ENCODE data around the gene HASPIN.

DNA sequence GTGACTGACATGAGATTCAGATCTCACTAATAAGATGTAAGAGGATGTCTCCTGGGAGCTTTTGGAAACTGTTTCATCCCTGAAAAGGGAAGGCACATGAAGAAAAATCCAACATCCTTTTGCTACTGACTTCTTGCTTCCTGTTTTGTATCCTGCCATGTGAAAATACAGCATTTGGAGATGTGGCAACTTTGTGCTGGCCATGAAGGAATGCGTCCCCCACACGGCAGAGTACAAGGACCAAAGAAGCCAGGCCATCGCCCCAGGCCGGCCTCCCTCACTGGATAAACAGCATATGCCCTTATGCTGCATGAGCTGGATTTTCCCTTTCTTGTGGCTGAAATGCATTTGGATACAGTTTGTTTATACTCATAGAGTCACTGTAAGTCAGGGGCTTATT is 5.5 kb upstream of the HASPIN start:
- TF ChIP-seq HNRNPL (IDR thresholded peaks at IDR 0.05; ENCODE audit: low read depth, low read length) (no peak), ZNF121 (CRISPR knock-in tag; conservative IDR thresholded peaks at IDR 0.05) (no peak), JUN (IDR thresholded peaks at IDR 0.05; ENCODE audit: borderline replicate concordance, low read depth, low read length) (no peak), JUN (CRISPR knock-in tag; IDR thresholded peaks at IDR 0.05; ENCODE audit: borderline replicate concordance) (no peak), MTA2 (IDR thresholded peaks at IDR 0.05; ENCODE audit: low read depth) (no peak)
- TF ChIP-seq, protein P1, sequence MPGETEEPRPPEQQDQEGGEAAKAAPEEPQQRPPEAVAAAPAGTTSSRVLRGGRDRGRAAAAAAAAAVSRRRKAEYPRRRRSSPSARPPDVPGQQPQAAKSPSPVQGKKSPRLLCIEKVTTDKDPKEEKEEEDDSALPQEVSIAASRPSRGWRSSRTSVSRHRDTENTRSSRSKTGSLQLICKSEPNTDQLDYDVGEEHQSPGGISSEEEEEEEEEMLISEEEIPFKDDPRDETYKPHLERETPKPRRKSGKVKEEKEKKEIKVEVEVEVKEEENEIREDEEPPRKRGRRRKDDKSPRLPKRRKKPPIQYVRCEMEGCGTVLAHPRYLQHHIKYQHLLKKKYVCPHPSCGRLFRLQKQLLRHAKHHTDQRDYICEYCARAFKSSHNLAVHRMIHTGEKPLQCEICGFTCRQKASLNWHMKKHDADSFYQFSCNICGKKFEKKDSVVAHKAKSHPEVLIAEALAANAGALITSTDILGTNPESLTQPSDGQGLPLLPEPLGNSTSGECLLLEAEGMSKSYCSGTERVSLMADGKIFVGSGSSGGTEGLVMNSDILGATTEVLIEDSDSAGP (CRISPR knock-in tag; IDR thresholded peaks at IDR 0.05) = no peak
- TF ChIP-seq, protein P2, sequence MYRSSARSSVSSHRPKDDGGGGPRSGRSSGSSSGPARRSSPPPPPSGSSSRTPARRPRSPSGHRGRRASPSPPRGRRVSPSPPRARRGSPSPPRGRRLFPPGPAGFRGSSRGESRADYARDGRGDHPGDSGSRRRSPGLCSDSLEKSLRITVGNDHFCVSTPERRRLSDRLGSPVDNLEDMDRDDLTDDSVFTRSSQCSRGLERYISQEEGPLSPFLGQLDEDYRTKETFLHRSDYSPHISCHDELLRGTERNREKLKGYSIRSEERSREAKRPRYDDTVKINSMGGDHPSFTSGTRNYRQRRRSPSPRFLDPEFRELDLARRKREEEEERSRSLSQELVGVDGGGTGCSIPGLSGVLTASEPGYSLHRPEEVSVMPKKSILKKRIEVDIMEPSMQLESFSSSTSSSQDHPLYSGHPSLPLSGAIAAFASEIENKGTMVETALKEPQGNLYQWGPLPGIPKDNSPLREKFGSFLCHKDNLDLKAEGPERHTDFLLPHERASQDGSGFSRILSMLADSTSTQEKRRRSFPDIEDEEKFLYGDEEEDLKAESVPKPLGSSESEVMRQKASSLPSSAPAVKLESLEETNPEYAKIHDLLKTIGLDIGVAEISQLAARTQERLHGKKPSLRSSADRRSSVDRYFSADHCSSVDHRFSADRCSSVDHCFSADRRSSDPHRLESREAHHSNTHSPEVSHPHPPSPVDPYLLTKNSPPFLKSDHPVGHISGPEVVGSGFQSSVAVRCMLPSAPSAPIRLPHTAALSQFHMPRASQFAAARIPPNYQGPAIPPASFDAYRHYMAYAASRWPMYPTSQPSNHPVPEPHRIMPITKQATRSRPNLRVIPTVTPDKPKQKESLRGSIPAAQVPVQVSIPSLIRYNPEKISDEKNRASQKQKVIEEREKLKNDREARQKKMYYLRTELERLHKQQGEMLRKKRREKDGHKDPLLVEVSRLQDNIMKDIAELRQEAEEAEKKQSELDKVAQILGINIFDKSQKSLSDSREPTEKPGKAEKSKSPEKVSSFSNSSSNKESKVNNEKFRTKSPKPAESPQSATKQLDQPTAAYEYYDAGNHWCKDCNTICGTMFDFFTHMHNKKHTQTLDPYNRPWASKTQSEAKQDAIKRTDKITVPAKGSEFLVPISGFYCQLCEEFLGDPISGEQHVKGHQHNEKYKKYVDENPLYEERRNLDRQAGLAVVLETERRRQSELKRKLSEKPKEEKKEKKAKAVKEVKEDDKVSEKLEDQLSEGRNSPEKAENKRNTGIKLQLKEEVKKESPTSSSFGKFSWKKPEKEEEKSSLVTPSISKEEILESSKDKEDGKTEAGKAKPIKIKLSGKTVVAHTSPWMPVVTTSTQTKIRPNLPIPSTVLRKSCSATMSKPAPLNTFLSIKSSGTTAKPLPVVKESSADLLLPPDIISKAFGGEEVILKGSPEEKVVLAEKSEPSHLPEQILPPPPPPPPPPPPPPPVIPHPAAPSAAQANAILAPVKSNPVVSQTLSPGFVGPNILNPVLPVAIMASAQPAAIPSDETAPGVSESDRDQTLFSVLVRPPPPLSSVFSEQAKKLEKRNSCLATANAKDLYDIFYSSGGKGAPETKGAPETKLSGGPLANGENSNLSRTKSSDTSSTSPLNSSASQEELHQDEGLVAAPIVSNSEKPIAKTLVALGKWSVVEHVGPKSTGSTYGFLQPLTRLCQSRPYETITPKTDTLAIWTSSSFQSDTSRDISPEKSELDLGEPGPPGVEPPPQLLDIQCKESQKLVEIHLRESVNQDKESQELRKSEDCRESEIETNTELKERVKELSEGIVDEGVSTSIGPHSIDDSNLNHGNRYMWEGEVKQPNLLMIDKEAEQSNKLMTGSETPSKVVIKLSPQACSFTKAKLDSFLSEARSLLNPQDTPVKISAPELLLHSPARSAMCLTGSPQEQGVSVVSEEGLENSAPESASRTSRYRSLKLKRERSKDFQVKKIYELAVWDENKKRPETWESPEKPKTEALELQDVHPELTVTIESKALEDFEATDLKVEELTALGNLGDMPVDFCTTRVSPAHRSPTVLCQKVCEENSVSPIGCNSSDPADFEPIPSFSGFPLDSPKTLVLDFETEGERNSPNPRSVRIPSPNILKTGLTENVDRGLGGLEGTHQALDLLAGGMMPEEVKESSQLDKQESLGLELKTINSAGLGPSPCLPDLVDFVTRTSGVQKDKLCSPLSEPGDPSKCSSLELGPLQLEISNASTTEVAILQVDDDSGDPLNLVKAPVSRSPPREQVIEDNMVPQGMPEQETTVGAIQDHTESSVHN (IDR thresholded peaks at IDR 0.05; ENCODE audit: borderline replicate concordance in 1 of 2, low read depth in 1 of 2) = no peak
